Stomach smooth muscle (tissue), 2 donors: ENCODE results near the gene ACVR1C.
"Not testable (repeated sequence)": the region's sequence is repeated elsewhere in the genome, so short reads cannot be mapped to it uniquely, and the experiment has no call there.

Source experiments
- H3K27ac ChIP-seq: one replicate; pipeline ENCODE4 v1.7.0; 2013; ENCODE audit warnings: mild to moderate bottlenecking, low read length, inconsistent platforms
- H3K27me3 ChIP-seq, 2 donors: one replicate each; pipeline ENCODE4 v1.7.0; 2013; ENCODE audit warnings: low read length in 2 of 2; ENCODE audit not compliant: insufficient read depth in 2 of 2, control insufficient read depth in 1 of 2
- H3K36me3 ChIP-seq, 2 donors: one replicate each; pipeline ENCODE4 v1.7.0; 2013; ENCODE audit warnings: low read length in 2 of 2; ENCODE audit not compliant: control insufficient read depth in 2 of 2, insufficient read depth in 2 of 2
- H3K4me1 ChIP-seq: one replicate; pipeline ENCODE4 v1.7.0; 2013; ENCODE audit warnings: low read length; ENCODE audit not compliant: control insufficient read depth, insufficient read depth
- H3K4me3 ChIP-seq, 2 donors: one replicate each; pipeline ENCODE4 v1.7.0; 2013; ENCODE audit warnings: low read length in 2 of 2
- H3K9ac ChIP-seq, 2 donors: one replicate each; pipeline ENCODE4 v1.7.0; 2013; ENCODE audit warnings: low read length in 2 of 2, mild to moderate bottlenecking in 1 of 2
- H3K9me3 ChIP-seq, 2 donors: one replicate each; pipeline ENCODE4 v1.7.0; 2013; ENCODE audit warnings: low read length in 2 of 2; ENCODE audit not compliant: control insufficient read depth in 2 of 2
- donor health status: healthy.
- donor health status: Pancreatic carcinoma.

The ACVR1C gene

DNA sequence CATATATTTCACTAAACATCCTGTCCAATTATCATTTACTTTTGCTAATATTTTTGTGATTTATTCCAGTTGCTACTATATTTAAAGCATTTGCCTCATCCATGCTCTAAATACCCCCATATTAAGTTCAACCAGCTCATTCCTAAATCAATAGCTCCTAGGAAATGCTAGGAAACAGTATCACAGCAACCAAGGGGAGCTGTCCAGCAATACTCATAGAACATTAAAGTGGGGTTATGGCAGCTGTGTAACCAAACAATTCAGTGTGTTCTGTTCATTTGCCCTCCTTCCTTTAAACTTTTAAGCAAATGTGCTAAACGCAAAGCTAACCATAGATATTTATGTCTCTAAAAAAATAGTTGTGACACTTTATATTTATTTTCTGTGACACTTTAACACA is 41.1 kb downstream of the ACVR1C start:
- no peaks in the 10 kb centered on the region for H3K9me3 ChIP-seq
- H3K9ac ChIP-seq, result no peak overlapping the region
- no peak overlapping the region for H3K27ac ChIP-seq
- no peaks in the 10 kb centered on the region for H3K4me1 ChIP-seq
- no peaks in the 10 kb centered on the region for H3K27me3 ChIP-seq
- no peaks in the 10 kb centered on the region for H3K36me3 ChIP-seq
- no peak overlapping the region for H3K4me3 ChIP-seq

DNA sequence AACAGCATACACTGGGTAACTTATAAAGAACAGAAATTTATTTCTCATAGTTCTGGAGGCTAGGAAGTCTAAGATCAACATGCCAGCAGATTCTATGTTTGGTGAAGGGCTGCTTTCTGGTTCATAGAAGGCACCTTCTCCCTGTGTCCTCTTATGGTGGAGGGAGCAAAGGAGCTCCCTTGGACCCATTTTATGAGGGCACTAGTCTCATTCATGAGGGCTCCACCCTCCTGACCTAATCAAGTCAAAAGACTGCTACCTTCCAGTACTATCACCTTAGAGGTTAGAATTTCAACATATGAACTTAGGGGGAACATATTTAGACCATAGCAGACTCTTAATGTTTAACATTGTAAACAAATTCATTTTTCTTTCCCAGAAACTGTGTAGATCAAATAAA is 54.5 kb downstream of the ACVR1C start:
- Histone ChIP-seq H3K9me3 (no peaks in the 10 kb centered on the region), H3K9ac (no peak overlapping the region), H3K27ac (no peak overlapping the region), H3K4me1 (no peaks in the 10 kb centered on the region), H3K27me3 (no peaks in the 10 kb centered on the region), H3K36me3 (no peaks in the 10 kb centered on the region), H3K4me3 (no peak overlapping the region)

DNA sequence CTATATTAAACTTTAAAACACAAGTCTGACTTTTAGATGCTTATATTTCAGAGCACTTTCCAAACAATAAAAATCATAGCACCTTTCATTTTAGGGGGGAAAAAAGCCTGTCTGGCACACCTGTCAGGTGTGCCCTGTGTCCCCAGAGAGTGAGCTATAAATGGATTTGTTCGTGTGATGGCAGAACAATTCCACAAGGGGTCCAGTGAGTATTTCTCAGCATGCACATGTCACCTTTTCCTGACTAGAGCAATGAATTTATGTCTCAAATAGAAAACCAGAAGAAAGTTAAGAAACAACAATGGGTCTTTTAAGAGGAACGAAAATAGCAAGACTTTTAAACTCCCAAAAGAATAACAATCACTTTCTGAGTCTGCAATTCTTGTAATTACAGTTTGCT is 55.9 kb downstream of the ACVR1C start:
- Histone ChIP-seq H3K4me3 (no peak overlapping the region), H3K27ac (no peak overlapping the region), H3K9ac (no peak overlapping the region), H3K27me3 (no peaks in the 10 kb centered on the region), H3K4me1 (no peaks in the 10 kb centered on the region), H3K9me3 (no peaks in the 10 kb centered on the region), H3K36me3 (no peaks in the 10 kb centered on the region)

DNA sequence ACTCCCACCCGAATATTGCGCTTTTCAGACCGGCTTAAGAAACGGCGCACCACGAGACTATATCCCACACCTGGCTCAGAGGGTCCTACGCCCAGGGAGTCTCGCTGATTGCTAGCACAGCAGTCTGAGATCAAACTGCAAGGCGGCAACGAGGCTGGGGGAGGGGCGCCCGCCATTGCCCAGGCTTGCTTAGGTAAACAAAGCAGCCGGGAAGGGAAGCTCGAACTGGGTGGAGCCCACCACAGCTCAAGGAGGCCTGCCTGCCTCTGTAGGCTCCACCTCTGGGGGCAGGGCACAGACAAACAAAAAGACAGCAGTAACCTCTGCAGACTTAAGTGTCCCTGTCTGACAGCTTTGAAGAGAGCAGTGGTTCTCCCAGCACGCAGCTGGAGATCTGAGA is 62.0 kb downstream of the ACVR1C start:
- not testable (repeated sequence) for H3K27me3 ChIP-seq, H3K9ac ChIP-seq, H3K4me1 ChIP-seq, H3K9me3 ChIP-seq, H3K27ac ChIP-seq, H3K4me3 ChIP-seq, H3K36me3 ChIP-seq

DNA sequence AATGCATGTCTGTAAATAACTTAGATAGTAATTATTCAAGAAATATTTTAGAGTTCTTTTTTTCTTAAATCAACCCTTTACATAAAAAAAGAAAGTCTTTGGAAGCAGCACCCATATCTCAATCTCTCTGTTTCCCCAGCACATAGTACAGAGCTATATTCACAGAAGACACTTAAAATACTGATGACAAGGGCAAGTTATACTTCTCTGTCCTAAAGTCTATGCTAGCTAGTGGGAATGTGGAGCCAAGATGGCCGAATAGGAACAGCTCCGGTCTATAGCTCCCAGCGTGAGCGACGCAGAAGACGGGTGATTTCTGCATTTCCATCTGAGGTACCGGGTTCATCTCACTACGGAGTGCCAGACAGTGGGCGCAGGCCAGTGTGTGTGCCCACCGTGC is 62.6 kb downstream of the ACVR1C start:
- H3K27ac ChIP-seq, H3K9ac ChIP-seq, H3K9me3 ChIP-seq, H3K4me3 ChIP-seq, H3K4me1 ChIP-seq, H3K36me3 ChIP-seq, H3K27me3 ChIP-seq: not testable (repeated sequence)

DNA sequence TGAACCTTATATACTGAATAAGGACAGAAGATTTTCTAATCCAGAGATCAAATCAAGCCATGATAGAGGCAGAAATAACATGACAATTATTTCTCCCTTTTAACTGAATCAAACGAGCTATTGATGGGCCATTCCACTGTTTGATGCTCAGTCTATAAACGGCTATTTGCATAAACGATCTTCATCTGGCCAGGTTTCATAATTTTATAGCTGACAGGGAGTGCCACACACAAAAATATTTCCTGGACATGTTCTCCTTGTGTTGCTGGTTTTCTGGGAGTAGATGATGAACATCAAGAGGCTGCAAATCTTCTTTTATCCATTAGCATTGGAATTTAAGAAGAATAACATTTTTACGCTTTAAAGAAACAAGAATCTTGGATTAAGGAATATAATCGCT is 63.1 kb downstream of the ACVR1C start:
- no peak overlapping the region for H3K4me3 ChIP-seq

DNA sequence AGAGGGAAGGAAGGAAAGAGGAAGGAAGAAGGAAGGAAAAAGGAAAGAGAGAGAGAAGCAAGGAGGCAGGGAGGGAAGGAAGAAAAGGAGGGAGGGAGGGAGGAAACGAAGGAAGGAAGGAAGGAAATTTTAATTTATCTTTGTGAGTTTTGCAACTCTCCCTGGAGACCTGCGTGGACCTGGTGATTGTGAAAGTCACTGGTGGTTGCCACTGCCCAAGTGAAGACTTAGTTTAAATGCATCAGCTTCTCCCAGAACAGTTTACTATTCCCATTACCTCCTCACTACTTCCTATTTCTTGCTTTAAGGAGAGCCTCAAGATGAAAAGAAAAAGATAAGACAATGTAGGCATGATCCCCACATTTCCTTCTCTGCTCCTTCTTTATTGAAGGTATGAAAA is 68.8 kb downstream of the ACVR1C start:
- Histone ChIP-seq H3K27ac (no peak overlapping the region), H3K9ac (no peak overlapping the region), H3K27me3 (no peaks in the 10 kb centered on the region), H3K4me1 (no peaks in the 10 kb centered on the region), H3K4me3 (no peak overlapping the region), H3K36me3 (no peaks in the 10 kb centered on the region), H3K9me3 (no peaks in the 10 kb centered on the region)

More for the DNA sequence above, 63.1 kb downstream of the ACVR1C start:
- Histone ChIP-seq H3K4me1 (no peaks in the 10 kb centered on the region), H3K27me3 (no peaks in the 10 kb centered on the region), H3K36me3 (no peaks in the 10 kb centered on the region), H3K27ac (no peak overlapping the region), H3K9me3 (no peaks in the 10 kb centered on the region), H3K9ac (no peak overlapping the region)

DNA sequence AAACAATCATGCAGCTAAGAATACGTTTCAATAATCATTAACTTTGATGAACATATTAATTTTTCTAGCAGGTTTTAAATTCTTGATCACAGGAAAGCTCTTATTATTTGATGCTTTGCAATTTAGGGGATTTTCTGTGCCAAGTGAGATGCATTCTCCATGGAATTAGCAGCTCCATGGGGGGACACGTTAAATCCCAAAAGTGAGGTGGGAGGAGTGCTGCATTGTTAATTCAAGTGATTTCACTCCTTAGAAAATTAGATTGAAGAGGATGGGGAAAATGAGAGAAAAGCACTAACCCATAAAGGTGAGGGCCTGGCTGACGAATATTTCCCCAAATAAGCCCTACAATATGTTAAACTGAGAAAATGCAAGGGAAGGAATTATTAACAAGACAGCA is 69.2 kb downstream of the ACVR1C start:
- H3K9me3 ChIP-seq, result no peaks in the 10 kb centered on the region
- no peak overlapping the region for H3K27ac ChIP-seq
- H3K4me1 ChIP-seq, result no peaks in the 10 kb centered on the region
- no peaks in the 10 kb centered on the region for H3K36me3 ChIP-seq
- no peak overlapping the region for H3K9ac ChIP-seq
- H3K4me3 ChIP-seq, result no peak overlapping the region
- no peaks in the 10 kb centered on the region for H3K27me3 ChIP-seq

DNA sequence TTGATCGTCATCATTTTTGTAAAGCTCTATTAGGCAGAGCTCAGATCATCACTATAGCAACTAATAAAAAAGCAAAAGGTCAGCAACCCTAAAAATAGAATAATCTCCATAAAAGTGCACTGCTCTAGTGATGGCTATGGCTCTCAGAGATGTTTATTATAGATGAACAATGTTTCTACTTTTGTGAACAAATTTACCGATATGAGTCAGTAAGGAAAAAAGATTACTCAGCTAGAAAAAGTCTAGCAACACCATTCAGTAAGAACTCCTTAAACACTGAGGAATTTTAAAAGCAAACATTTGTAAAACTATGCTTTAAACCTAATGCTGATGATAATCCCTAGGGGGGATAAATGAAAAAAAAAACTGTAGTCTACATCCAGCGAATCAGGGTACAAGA is 69.6 kb downstream of the ACVR1C start:
- H3K27ac ChIP-seq, result no peak overlapping the region
- no peak overlapping the region for H3K4me3 ChIP-seq

DNA sequence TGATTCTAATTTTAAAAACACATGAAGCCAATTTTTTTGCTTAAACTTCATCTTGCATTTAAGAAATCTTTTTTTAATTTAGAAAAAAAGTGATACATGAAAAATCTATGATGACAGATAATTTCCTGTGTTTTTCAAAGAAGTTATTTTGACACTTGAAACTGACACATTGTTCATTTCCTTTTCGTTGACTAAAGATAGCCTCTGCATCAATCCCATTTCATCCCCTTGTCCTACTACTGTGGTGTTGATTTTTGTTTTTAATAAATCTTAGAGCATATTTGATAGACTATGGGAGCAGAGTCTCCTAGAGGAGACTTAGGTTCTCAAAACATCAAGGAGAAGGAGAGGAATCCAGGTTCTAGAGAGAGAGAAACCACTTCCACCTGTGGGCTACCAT is 70.9 kb downstream of the ACVR1C start:
- H3K27me3 ChIP-seq, result no peaks in the 10 kb centered on the region
- no peaks in the 10 kb centered on the region for H3K36me3 ChIP-seq
- no peaks in the 10 kb centered on the region for H3K9me3 ChIP-seq
- H3K9ac ChIP-seq, result no peak overlapping the region
- H3K4me1 ChIP-seq, result no peaks in the 10 kb centered on the region
- H3K27ac ChIP-seq, result no peak overlapping the region
- H3K4me3 ChIP-seq, result no peak overlapping the region

More for the DNA sequence above, 69.6 kb downstream of the ACVR1C start:
- Histone ChIP-seq H3K9me3 (no peaks in the 10 kb centered on the region), H3K4me1 (no peaks in the 10 kb centered on the region), H3K27me3 (no peaks in the 10 kb centered on the region), H3K36me3 (no peaks in the 10 kb centered on the region), H3K9ac (no peak overlapping the region)

DNA sequence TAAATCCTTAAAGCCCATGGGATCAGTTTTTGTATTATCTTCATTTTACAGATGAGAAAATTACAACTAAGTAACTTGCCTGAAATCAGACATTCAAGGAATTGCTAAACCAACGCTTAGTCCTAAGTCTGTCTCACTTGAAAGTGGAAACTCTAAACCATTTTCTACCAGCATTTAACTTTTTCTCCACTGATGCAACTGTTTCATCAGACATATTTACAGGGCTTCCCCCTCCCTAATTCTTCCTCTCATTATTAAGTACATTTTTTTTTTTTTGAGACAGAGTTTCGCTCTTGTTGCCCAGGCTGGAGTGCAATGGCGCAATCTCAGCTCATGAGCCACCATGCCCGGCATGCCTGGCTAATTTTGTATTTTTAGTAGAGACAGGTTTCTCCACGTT is 88.6 kb downstream of the ACVR1C start:
- Histone ChIP-seq H3K36me3 (no peaks in the 10 kb centered on the region), H3K9me3 (no peaks in the 10 kb centered on the region), H3K4me3 (no peak overlapping the region), H3K27me3 (no peaks in the 10 kb centered on the region), H3K9ac (no peak overlapping the region), H3K4me1 (no peaks in the 10 kb centered on the region), H3K27ac (no peak overlapping the region)

DNA sequence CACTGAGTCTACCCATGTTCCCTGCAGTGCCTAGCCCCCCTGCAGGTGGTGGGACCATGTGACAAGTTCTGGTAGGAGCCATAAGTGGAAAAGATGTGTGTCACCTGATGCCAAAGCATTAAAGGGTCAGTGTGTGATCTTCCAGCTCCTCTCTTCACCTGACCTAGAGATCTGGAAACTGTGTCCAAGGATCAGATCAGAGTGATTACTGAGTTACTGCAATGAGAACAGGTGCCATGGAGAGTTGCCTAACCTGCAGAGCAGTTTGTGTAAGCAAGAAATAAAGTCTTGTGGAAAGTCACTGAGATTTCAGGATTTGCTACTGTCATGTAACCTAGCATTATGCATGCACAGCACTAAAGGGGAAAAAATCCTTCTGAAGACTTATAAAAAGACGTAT is 90.6 kb downstream of the ACVR1C start:
- Histone ChIP-seq H3K27me3 (no peaks in the 10 kb centered on the region), H3K9me3 (no peaks in the 10 kb centered on the region), H3K9ac (no peak overlapping the region), H3K27ac (no peak overlapping the region), H3K36me3 (no peaks in the 10 kb centered on the region), H3K4me3 (no peak overlapping the region), H3K4me1 (no peaks in the 10 kb centered on the region)
